GM12878 (cell line): ENCODE measurements around the gene RBBP9. TPM values are rescaled to one million over a fixed set of nuclear protein-coding genes. Genes with fewer than 3 reads are reported as not detected.

Source experiments
- ATAC-seq: fragments of 200-7000 bp; cut with Tn5 transposase; 3 replicates; pipeline ENCODE4 v1.9.1; 2020; ENCODE audit warnings: mild to moderate bottlenecking, moderate library complexity
- BruUV-seq: library from RNA; stranded (reverse); fragments of 400-500 nt; replicated peaks from 2 replicates; lab custom pipeline; 2021; lab: Mats Ljungman, UMichigan
- CTCF ChIA-PET: fragments of 300-600 bp; sonication (Branson Sonifier 250); formaldehyde crosslinking; extraction: SDS; loops from one replicate; lab custom pipeline; 2021; ENCODE audit warnings: inconsistent platforms; lab: Yijun Ruan, JAX
- POLR2A ChIA-PET: fragments of 350-600 bp; formaldehyde crosslinking; extraction: SDS; loops from one replicate; lab custom pipeline; 2021; ENCODE audit warnings: inconsistent platforms; lab: Charles Lee
- RAD21 ChIA-PET: fragments of 300-600 bp; sonication (Branson Sonifier 250); formaldehyde crosslinking; loops from one replicate; lab custom pipeline; 2023; ENCODE audit warnings: antibody characterized with exemption; ENCODE audit not compliant: unreplicated experiment; lab: Charles Lee
- SMC1A ChIA-PET: fragments of 300-600 bp; sonication (Branson Sonifier 250); formaldehyde crosslinking; loops from one replicate; lab custom pipeline; 2023; ENCODE audit not compliant: unreplicated experiment, uncharacterized antibody; lab: Charles Lee
- DNase-seq: peaks from one replicate; pipeline ENCODE4 v3.0.0-alpha.2; 2011; ENCODE audit warnings: low read depth, low spot score
- FAIRE-seq: peaks from 3 replicates; lab custom pipeline; 2011; peaks lifted over from hg19 to GRCh38; lab: Jason Lieb, UNC
- H2AFZ ChIP-seq: 2 replicates; pipeline ENCODE4 v1.6.0; 2011; ENCODE audit warnings: low read depth, low read length, control low read depth; ENCODE audit not compliant: control insufficient read depth
- H3K27ac ChIP-seq: 2 replicates; pipeline ENCODE4 v1.5.1; 2011; ENCODE audit warnings: control low read depth; ENCODE audit not compliant: control insufficient read depth, insufficient read depth
- H3K27me3 ChIP-seq, 2 experiments: replicated peaks in 1 of 2; 2 replicates each; pipeline versions ENCODE4 v1.6.0 to v1.6.1; 2011; ENCODE audit warnings: low read length in 1 of 2; ENCODE audit not compliant: control insufficient read depth in 2 of 2, insufficient read depth in 2 of 2
- H3K36me3 ChIP-seq, 2 experiments: 2 replicates each; pipeline ENCODE4 v1.5.1; 2011; ENCODE audit warnings: low read length in 1 of 2; ENCODE audit not compliant: control insufficient read depth in 2 of 2, insufficient read depth in 2 of 2
- H3K4me1 ChIP-seq: 2 replicates; pipeline ENCODE4 v1.6.1; 2011; ENCODE audit warnings: mild to moderate bottlenecking, low read length, moderate library complexity, mixed read lengths; ENCODE audit not compliant: control insufficient read depth, insufficient read depth
- H3K4me2 ChIP-seq: 2 replicates; pipeline ENCODE4 v1.6.0; 2011; ENCODE audit warnings: control low read depth; ENCODE audit not compliant: control insufficient read depth, insufficient read depth
- H3K4me3 ChIP-seq: fragments of 200-600 bp; sonication (generic); 2 replicates; pipeline ENCODE4 v1.5.1; 2016
- H3K79me2 ChIP-seq: 2 replicates; pipeline ENCODE4 v1.6.0; 2011; ENCODE audit warnings: low read length; ENCODE audit not compliant: control insufficient read depth, insufficient read depth
- H3K9ac ChIP-seq: 2 replicates; pipeline ENCODE4 v1.8.0; 2011; ENCODE audit warnings: low read length, control low read depth, mixed read lengths; ENCODE audit not compliant: control insufficient read depth, insufficient read depth
- H3K9me3 ChIP-seq: replicated peaks from 3 replicates; pipeline ENCODE4 v1.5.1; 2011; ENCODE audit warnings: mild to moderate bottlenecking, low read length; ENCODE audit not compliant: control insufficient read depth, insufficient read depth
- H4K20me1 ChIP-seq: 2 replicates; pipeline ENCODE4 v1.6.0; 2011; ENCODE audit not compliant: control insufficient read depth, insufficient read depth
- E2F4 ChIP-seq: IDR thresholded peaks from 2 replicates; pipeline ENCODE4 v1.6.1; 2012; ENCODE audit warnings: low read depth, low read length, improper control_type of control experiment
- IKZF1 ChIP-seq: fragments of 450-650 bp; conservative IDR thresholded peaks from 2 replicates; pipeline ENCODE4 v1.6.1; 2017; ENCODE audit warnings: antibody characterized with exemption, mild to moderate bottlenecking
- REST ChIP-seq: IDR thresholded peaks from 2 replicates; pipeline ENCODE4 v1.6.1; 2012; ENCODE audit warnings: mild to moderate bottlenecking, low read depth, low read length
- SRF ChIP-seq, 2 experiments: IDR thresholded peaks; 2 replicates each; pipeline ENCODE4 v1.6.1; 2011; ENCODE audit warnings: low read depth in 2 of 2, low read length in 2 of 2, mild to moderate bottlenecking in 1 of 2, moderate library complexity in 1 of 2
- SUZ12 ChIP-seq: fragments of 200-600 bp; sonication (generic); IDR thresholded peaks from one replicate; pipeline ENCODE4 v1.6.1; 2018; ENCODE audit warnings: antibody characterized with exemption, mild to moderate bottlenecking; ENCODE audit not compliant: unreplicated experiment
- ZBTB11 ChIP-seq: fragments of 450-650 bp; formaldehyde crosslinking; IDR thresholded peaks from 2 replicates; pipeline ENCODE4 v1.5.0; 2022; ENCODE audit warnings: mild to moderate bottlenecking, missing genetic modification characterization
- whole genome bisulfite sequencing: methylation state at CpG from one replicate; pipeline ENCODE4 v1.1.6; 2016; ENCODE audit warnings: low lambda C conversion rate; ENCODE audit not compliant: insufficient replicate concordance, insufficient coverage; ENCODE audit errors: missing lambda C conversion rate; 5-methylcytosine and 5-hydroxymethylcytosine counted together
- in situ Hi-C: fragments of 300-500 bp; cut with MboI; formaldehyde crosslinking; loops from 9 replicates; pipeline ENCODE4 v1.14.3; 2018; ENCODE audit warnings: mixed read lengths
- intact Hi-C: fragments of 100-400 bp; cut with micrococcal nuclease; formaldehyde crosslinking; loops from one replicate; pipeline ENCODE4 v1.14.2; 2022; ENCODE audit not compliant: unreplicated experiment
- polyA plus RNA-seq, 11 experiments: library from polyadenylated mRNA; depleted of rRNA in 4 of 11; unstranded in 6 of 11; stranded (reverse) in 5 of 11; fragments of >200 nt; fragmentation: Nextera tagmentation in 4 of 11; fragmentation: Illumina TruSeq in 1 of 11; extraction: Ambion mirVana in 4 of 11; extraction: Trizol in 1 of 11; gene quantifications; 1 replicate in 1 of 11; 2 replicates in 10 of 11; pipeline versions ENCODE4 v1.2.1 to v1.2.3, GENCODE V29; 2011 to 2016; ENCODE audit warnings: inconsistent platforms in 2 of 11, missing spikeins in 2 of 11, low read depth in 1 of 11
- total RNA-seq, 4 experiments: library from RNA; depleted of rRNA in 3 of 4; stranded (reverse); fragments of >200 nt in 3 of 4; fragmentation: Illumina TruSeq in 1 of 4; extraction: Trizol in 1 of 4; gene quantifications; 2 replicates each; pipeline versions ENCODE4 v1.2.1 to v1.2.3, GENCODE V29; 2013 to 2021

The RBBP9 gene
- total and polyA plus RNA-seq, 10 of the 15 experiments (the other 5 are each of a cell fraction or from before 2014, with no cell fraction given): 7.1 to 34.1 (median 16.0) TPM

DNA sequence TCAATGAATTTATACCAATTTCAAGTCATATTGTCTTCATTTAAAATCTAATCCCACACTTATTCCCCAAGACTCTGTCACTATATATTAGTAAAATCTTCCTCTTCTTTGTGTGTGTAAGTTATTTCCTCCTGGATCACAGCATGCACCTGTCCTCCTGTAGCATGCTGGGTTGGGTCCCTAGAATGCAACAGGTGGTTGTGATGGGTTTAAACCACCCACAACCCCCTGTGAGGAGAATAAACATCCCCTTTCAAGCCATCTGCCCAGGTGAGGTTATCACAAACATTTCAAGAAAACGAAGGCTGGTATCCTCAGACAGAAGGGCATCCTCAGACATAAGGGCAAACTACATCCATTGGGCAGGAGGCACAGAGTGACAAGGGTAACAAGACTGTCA lies 56.6 kb downstream of the RBBP9 start:
- no peaks in the 10 kb centered on the region for H4K20me1 ChIP-seq
- no peak overlapping the region for H2AFZ ChIP-seq
- ChIA-PET SMC1A (no interaction called here), RAD21 (no interaction called here), POLR2A (no interaction called here), CTCF (no interaction called here)
- no peaks in the 10 kb centered on the region for H3K36me3 ChIP-seq
- DNase-seq (no peak), FAIRE-seq (no peak), ATAC-seq (no peak)
- no peaks in the 10 kb centered on the region for H3K79me2 ChIP-seq
- no peaks in the 10 kb centered on the region for H3K9me3 ChIP-seq
- TF ChIP-seq SRF (IDR thresholded peaks at IDR 0.05; ENCODE audit: low read depth in 2 of 2, low read length in 2 of 2) (no peak), E2F4 (no peak), IKZF1 (no peak), REST (no peak), SUZ12 (no peak), ZBTB11 (CRISPR knock-in tag) (no peak)
- no peaks in the 10 kb centered on the region for H3K4me1 ChIP-seq
- in situ Hi-C loops: no loop called here
- WGBS: 0% methylated on average over 1 of the region's 1 CpG
- H3K27me3 ChIP-seq: no peaks in the 10 kb centered on the region
- H3K9ac ChIP-seq: no peak overlapping the region
- H3K27ac ChIP-seq: no peak overlapping the region
- H3K4me3 ChIP-seq: no peak overlapping the region
- intact Hi-C loops: no loop called here
- no TSS peak for BruUV-seq
- H3K4me2 ChIP-seq: no peak overlapping the region
